Posterior cingulate gyrus (tissue), 11 donors: ENCODE results near the gene CCDC57.
"Not testable (repeated sequence)": the region's sequence is repeated elsewhere in the genome, so short reads cannot be mapped to it uniquely, and the experiment has no call there.

Source experiments
- DNase-seq, 10 donors: peaks; one replicate each; pipeline versions ENCODE4 v3.0.0 to v3.0.0-alpha.2; 2020 to 2021; ENCODE audit warnings: mixed read lengths in 3 of 10
- intact Hi-C: fragments of 100-400 bp; cut with DNase I; formaldehyde crosslinking; loops from one replicate; pipeline ENCODE4 v1.15.1; 2023

The CCDC57 gene

DNA sequence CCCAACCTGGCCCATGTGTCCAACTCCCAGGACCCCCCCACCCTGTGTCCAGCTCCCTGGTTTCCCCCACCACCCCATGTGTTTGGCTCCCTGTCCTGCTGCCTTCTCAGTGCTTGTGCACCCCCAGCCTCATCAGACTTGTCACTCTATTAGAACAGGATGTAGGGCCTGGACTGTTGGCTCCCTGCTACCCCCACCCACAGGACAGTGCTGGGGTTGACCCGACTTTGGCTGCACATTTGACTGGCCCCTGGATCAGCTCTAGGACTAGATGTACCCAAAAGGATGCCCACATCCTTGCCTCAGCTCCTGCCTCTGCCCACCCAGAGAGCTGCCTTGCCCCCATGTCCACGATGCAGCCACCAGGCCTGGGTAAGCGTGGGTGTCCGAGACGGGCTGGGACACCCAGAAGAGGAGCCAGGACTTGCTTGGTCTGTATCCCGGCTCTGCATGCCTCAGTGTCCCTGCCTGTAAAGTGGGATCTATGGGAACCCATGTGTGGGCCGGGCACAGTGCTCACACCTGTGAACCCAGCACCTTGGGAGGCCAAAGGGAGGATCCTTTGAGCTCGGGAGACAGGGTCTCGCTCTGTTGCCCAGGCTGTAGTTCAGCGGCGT is 1.5 kb upstream of the CCDC57 start:
- peak in 1 of 10 donors; percentile 73 for DNase-seq
- intact Hi-C loops = no loop called here

- intact Hi-C loops = no loop called here
- peak in 9 of 10 donors; percentile 47 to 94 (median 73) for DNase-seq
Measured at GRCh38 chr17:82213251-82214011, 789 bp upstream of the CCDC57 start.

- intact Hi-C loops, DNase-seq: not testable (repeated sequence)
Measured at GRCh38 chr17:82210655-82211054, 2.0 kb downstream of the CCDC57 start.

DNA sequence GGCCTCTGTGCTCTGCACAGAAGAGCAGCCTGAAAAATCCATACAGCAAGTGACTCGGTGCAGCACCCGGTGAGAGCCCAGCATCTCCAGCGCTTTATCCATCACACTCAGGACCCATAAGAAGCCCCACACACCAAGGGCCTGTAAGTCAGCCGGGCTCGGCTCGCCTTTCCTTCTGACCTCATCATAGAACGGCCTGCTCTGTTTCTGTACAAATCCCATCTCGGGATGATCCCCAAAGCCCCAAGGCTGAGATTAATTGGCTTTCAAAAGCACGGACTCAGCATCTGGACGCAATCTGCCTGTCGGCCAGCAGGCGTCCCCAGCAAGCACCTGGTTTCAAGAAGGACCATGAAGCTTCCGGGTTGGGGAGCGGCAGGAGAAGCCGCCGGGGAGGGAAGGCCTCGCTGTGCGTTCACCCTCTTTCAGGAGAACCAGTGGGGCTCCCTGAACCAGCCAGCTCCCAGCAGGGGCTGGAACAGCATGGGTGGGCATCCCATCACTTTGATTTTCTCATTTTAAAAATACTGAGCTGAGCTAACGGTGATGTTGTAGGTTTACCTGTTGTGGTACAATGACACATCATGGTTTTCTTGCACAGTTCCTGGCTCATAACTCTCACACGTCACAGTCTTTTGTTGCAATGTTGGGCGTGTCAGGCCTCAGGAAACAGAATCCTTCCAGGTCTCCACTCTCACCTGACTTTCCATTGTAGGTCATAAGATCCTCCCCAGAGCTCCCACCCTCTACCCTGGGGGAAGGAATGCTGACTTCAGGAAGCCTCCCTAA is 6.7 kb downstream of the CCDC57 start:
- intact Hi-C loops = no loop called here
- peak; percentile 63 to 97 (median 80) for DNase-seq

DNA sequence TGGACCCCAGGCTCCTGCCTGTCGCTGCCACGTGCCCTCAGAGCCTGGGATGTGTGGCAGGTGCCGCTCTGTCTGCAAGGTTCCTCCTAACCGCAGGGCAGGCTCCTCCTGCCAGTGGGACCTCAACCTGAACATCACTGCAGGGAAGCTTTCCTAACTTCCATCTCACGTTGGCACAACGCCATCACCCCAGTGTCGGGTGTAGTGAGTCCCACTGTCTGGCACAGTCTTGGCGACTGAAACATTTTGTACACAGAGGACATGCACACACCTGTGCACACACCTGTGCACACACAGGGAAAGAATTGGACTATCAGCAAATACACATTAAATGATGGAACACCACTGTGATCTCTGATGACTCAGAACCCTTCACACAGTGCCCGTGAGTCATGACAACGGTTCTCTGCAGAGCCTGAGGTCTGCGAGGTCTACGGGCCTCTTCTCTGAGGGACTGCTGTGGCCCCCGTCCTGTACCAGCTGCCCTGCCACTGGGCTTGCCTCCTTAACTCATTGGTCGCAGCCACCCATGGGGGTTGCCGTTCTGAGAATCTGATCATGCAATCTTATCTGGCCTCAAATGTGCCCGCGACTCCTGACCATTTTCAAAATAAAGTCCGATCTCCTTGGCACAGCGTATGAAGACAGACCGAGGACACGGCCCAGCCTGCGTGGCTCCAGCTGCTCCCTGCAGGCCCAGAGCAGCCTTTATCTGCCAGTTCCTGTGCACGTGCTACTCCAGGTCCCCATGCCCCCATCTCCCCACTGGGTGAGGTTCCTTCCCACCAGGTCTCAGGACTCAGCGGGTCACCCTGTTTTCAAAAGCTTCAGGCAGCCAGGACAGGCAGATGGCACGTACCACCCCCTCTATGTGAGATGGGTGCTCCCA is 7.6 kb downstream of the CCDC57 start:
- intact Hi-C loops = no loop called here
- no peak for DNase-seq

DNA sequence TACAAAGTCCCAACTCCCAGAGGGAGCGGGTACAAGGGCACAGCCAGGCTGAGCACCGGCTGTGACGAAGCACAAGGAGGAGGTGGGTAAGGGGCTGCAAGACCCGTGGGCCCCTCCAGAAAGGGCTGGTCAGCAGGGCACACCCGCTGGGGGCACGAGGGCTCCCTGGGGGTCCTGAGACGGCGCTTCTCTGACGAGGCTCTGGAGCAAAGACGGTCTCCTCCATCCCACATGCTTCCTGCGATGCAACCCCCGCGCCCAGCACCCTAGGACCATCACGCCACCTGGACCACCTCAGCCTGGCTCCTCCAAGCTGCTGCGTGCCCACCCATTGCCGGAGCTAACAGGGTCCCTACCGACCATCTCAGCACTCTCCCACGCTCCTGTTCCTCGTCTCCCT is 8.7 kb downstream of the CCDC57 start:
- intact Hi-C loops = no loop called here
- no peak for DNase-seq

DNA sequence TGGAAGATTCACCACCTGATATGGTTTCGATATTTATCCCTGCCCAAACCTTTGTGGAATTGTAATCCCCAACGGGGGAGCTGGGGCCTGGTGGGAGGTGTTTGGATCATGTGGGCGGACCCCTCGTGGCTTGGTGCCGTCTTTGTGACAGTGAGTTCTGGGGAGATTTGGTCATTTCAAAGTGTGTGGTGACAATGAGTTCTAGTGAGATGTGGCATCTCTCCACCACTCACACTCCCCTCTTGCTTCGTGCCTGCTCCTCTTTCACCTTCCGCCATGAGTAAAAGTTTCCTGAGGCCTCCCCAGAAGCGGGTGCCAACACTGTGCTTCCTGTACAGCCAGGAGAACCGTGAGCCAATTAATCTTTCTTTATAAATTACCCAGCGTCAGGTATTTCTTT is 9.7 kb downstream of the CCDC57 start:
- no peak for DNase-seq
- intact Hi-C loops = no loop called here

GRCh38 chr17:82201498-82201910 is 11.1 kb downstream of the CCDC57 start:
- DNase-seq = no peak
- intact Hi-C loops = no loop called here

DNA sequence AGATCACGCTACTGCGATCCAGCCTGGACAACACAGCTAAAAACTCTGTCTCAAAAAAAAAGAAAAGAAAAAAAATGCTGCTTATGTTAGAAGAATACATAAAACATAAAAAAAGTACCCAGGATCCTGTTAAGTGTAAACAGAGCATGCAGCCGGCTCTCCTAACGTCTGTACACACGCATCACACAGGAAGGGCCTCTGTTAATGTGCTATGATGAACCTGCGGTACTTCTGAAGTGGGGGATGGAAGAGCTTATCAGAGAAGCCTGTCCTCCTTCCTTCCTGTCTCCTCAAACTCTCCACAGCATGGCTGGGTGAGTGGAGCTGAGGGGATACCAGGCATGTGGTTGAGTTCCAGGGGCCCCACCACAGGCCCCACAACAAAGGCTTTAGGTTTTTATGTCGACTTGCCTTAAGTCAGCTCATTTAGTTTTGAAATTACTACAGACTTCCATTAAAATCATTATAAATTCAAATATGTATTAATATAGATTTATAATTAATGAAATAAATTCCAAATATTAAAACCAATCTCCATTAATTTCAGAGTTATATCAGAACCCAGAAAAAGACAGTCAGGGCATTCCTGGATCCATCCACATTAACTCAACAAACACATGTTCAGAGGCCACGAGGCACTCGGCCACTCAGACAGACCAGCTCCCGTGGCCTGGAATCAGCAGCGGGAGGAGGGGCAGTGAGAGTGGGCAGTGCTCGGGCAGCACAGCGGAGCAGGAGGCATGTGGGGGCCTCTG is 11.7 kb downstream of the CCDC57 start:
- intact Hi-C loops = no loop called here
- DNase-seq = no peak

- intact Hi-C loops = no loop called here
- DNase-seq = no peak
Measured at GRCh38 chr17:82200135-82200534, 12.5 kb downstream of the CCDC57 start.

DNA sequence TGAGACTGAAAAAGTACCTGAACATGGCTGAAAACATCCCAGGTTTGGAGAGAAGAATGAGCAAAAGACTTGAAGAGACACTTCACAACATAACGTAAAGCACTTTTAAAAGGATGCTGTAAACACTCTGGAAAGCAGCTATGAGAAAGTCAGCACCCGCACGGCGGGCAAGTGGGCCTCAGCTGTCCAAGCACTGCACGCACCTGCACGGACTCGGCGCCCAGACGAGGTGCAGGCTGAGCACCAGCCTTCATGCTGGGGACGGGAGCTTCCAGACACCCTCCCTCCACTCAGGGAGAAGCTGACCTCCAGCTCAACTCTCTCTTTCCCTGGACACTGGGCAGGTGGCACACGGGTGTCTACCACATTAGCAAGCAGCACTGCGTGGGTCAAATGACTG is 13.1 kb downstream of the CCDC57 start:
- DNase-seq = no peak
- intact Hi-C loops = no loop called here

DNA sequence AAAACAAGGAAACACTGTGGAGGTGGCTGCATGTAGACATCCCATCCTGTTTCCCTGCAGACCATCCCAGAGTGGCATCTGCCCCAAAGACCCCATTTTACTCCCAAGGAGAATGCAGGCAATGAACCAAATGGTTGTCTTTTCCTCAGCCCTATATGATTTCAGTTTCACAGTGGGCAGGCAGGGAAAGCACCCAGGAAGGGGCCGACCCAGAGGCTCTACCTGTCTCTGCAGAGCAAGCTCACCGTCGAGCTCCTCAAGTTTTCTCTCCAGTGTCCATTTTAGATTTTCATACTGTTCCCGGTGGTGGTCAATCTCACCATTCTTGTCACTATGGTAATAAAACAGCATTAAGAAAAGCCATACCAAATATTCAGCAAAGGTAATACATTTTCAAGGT is 14.6 kb downstream of the CCDC57 start:
- intact Hi-C loops = no loop called here
- no peak for DNase-seq

GRCh38 chr17:82195675-82196672 is 16.7 kb downstream of the CCDC57 start:
- intact Hi-C loops = no loop called here
- DNase-seq = no peak

DNA sequence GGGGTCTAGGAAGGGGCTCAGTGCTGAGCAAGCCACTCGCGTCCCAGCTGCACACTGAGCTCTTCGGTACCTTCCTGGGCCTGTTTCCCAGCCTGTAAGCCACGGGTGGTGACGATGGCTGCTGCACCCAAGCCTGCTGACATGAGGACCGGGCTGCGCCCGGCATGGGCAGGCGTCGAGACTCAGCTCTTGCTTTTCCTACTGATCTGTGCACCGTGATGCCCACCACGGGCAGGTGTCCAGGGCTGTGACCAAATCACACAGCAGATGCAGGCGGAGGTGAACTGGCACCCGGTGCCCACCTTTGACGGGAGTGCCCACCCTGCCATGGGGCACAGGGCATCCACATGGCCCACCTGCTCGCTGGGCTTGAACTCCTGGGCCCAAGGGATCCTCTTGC is 17.9 kb downstream of the CCDC57 start:
- intact Hi-C loops = no loop called here
- DNase-seq = no peak

DNA sequence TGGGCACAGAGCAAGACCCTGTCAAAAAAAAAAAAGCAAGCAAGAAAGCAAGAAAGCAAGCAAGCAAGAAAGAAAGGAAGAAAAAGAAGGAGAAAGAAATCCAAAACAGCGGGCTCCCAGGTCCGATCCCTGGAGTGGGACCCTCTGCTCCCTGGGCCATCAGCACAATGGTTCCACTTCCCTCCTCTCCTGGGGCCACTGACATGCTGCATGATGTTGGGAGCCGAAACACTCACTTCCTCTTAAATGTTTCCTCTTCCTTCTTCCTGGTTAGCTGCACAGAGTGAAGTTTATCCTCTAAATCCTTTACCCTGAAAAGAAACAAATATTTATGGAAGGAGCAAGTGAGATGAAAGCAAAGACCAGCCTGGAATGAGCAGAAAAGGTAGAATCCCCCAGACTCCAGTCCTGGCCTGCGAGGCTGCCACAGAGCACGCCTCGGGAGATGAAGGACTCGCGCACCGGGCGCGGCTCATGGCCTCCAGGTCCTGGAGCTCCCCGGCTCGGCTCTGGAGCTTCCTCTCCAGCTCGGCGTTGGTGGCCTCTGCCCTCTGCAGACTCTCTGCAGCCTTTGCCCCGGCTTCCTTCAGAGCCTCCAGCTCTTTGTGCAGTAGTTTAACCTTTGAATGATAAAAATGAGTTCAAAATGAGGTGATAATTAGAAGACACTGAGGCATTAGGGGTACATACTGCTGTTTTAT is 19.0 kb downstream of the CCDC57 start:
- intact Hi-C loops = no loop called here
- DNase-seq = no peak

- DNase-seq, intact Hi-C loops: not testable (repeated sequence)
Measured at GRCh38 chr17:82193050-82193449, 19.6 kb downstream of the CCDC57 start.

DNA sequence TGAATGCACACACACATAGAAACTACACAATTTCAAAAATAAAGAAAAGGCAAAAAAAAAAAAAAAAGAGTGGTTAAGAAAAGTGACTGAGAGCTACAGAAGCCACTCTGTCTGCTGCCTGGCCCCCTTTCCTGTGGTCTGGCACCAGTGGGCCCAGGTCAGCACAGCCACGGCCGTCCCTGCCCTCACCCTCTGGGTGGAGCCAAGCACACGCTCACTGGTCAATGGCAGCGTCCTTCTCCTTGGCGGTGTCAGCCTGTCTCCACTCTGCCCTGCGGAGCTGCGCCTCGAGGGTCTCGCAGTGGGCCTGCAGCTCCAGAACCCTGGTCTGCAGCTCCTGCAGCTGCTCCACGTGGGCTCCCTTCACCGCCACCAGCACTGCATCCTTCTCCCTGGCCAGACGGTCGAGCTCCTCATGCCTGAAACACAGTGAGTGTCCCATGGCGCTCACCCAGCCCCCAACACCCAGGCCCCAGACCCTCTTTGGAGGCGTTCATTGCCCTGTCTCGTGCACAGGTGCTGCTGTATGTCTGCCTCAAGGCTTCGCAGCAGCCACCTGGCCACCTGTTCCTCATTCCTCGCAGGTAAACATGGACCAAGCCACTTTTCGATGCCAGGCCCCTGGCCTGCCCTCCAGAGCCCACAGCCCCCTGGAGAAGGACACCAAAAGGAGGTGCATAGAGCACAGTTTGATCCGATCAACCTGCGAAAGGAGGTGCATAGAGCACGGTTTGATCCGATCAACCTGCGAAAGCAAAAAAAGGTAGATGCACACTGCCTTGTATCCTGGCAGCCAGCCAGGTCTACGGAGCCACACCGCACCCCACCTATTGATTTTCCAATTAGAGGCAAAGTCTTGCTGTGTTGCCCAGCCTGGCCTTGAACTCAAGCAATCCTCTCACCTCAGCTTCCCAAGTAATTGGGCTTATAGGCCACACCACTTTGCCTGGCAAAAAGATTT is 24.4 kb downstream of the CCDC57 start:
- intact Hi-C loops = no loop called here
- peak in 2 of 10 donors; percentile 59 to 80 for DNase-seq
